ENCODE data around the gene MAGI2.

GRCh38 chr7:78562191-78562590 is 891.3 kb downstream of the MAGI2 start:
- TF ChIP-seq EZH2 (IDR thresholded peaks at IDR 0.05; ENCODE audit: insufficient read depth, poor library complexity, severe bottlenecking) (no peak), EZH2phosphoT487 (IDR thresholded peaks at IDR 0.05; ENCODE audit: insufficient read depth, low read depth) (no peak)
